Measurements from ENCODE around the gene RAPGEFL1. TPM values are rescaled to one million over a fixed set of nuclear protein-coding genes. Genes with fewer than 3 reads are reported as not detected.

Gene RAPGEFL1
- total and polyA plus RNA-seq, 2 donors from 2014 or later: 0.99 to 4.3 TPM

DNA sequence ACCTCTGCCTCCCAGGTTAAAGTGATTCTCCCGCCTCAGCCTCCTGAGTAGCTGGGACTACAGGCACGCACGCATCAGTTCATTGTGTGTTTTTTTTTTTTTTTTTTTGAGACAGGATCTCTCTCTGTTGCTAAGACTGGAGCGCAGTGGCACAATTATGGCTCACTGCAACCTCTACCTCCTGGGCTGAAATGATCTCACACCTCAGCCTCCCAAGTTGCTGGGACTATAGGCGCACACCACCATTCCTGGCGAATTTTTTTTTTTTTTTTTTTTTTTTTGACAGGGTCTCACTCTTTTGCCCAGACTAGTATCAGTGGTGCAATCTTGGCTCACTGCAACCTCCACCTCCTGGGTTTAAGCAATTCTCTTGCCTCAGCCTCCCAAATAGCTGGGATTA lies 17.8 kb upstream of the RAPGEFL1 start:
- Histone ChIP-seq H3K9ac (ENCODE audit: low read length in 3 of 3) (no peak overlapping the region), H3K36me3 (ENCODE audit: control insufficient read depth in 2 of 3, insufficient read depth in 3 of 3, low read length in 3 of 3) (peaks cover 2 to 30% (median 22%) of the 10 kb centered on the region in 3 donors), H3K27ac (ENCODE audit: low read depth in 2 of 2, low read length in 2 of 2) (no peak overlapping the region), H3K4me1 (ENCODE audit: control insufficient read depth in 2 of 3, insufficient read depth in 2 of 3, low read depth in 1 of 3, low read length in 3 of 3) (peaks cover 0 to 5% (median 0%) of the 10 kb centered on the region in 3 donors), H3K27me3 (ENCODE audit: control insufficient read depth, insufficient read depth, low read length) (no peaks in the 10 kb centered on the region), H3K9me3 (ENCODE audit: control insufficient read depth in 2 of 3, insufficient read depth in 1 of 3, low read length in 3 of 3) (no peaks in the 10 kb centered on the region), H3K4me3 (ENCODE audit: low read length in 3 of 3) (no peak overlapping the region)
- DNase-seq (no peak), FAIRE-seq (no peak)
- TF ChIP-seq CTCF (IDR thresholded peaks at IDR 0.05; ENCODE audit: borderline replicate concordance, extremely low read depth, insufficient read depth): no peak
- intact Hi-C loops (cut with DNase I): no loop called here

- Histone ChIP-seq H3K27me3 (ENCODE audit: control insufficient read depth, insufficient read depth, low read length) (no peaks in the 10 kb centered on the region), H3K9ac (ENCODE audit: low read length in 3 of 3) (peak overlapping the region in 1 of 3 donors; percentile 9), H3K4me1 (ENCODE audit: control insufficient read depth in 2 of 3, insufficient read depth in 2 of 3, low read depth in 1 of 3, low read length in 3 of 3) (peaks cover 0 to 3% (median 0%) of the 10 kb centered on the region in 3 donors), H3K4me3 (ENCODE audit: low read length in 3 of 3) (no peak overlapping the region), H3K36me3 (ENCODE audit: control insufficient read depth in 2 of 3, insufficient read depth in 3 of 3, low read length in 3 of 3) (peaks cover 16 to 57% (median 46%) of the 10 kb centered on the region in 3 donors), H3K27ac (ENCODE audit: low read depth in 2 of 2, low read length in 2 of 2) (peak overlapping the region; percentile 25 to 61), H3K9me3 (ENCODE audit: control insufficient read depth in 2 of 3, insufficient read depth in 1 of 3, low read length in 3 of 3) (no peaks in the 10 kb centered on the region)
- TF ChIP-seq CTCF (IDR thresholded peaks at IDR 0.05; ENCODE audit: borderline replicate concordance, extremely low read depth, insufficient read depth): no peak
- FAIRE-seq: no peak
- intact Hi-C loops (cut with DNase I): loop anchor here (10.0 kb wide), 1 partner anchor 153 kb away; the partner anchor contains the start of gene CSF3
- DNase-seq: no peak
These were observed 9.5 kb upstream of the RAPGEFL1 start for GRCh38 chr17:40167685-40168261.

- intact Hi-C loops (cut with DNase I): loop anchor here (10.0 kb wide), 1 partner anchor 154 kb away; the partner anchor contains the start of gene CSF3
- Histone ChIP-seq H3K27ac (ENCODE audit: low read depth in 2 of 2, low read length in 2 of 2) (peak overlapping the region; percentile 25 to 34), H3K9me3 (ENCODE audit: control insufficient read depth in 2 of 3, insufficient read depth in 1 of 3, low read length in 3 of 3) (no peaks in the 10 kb centered on the region), H3K4me3 (ENCODE audit: low read length in 3 of 3) (no peak overlapping the region), H3K36me3 (ENCODE audit: control insufficient read depth in 2 of 3, insufficient read depth in 3 of 3, low read length in 3 of 3) (peaks cover 16 to 52% (median 46%) of the 10 kb centered on the region in 3 donors), H3K9ac (ENCODE audit: low read length in 3 of 3) (peak overlapping the region in 1 of 3 donors; percentile 9), H3K27me3 (ENCODE audit: control insufficient read depth, insufficient read depth, low read length) (no peaks in the 10 kb centered on the region), H3K4me1 (ENCODE audit: control insufficient read depth in 2 of 3, insufficient read depth in 2 of 3, low read depth in 1 of 3, low read length in 3 of 3) (peaks cover 0 to 3% (median 0%) of the 10 kb centered on the region in 3 donors)
- peak in 3 of 5 donors; percentile 42 to 86 (median 83) for DNase-seq
- peak; percentile 84 for TF ChIP-seq CTCF (IDR thresholded peaks at IDR 0.05; ENCODE audit: borderline replicate concordance, extremely low read depth, insufficient read depth)
- no peak for FAIRE-seq
These were observed 8.9 kb upstream of the RAPGEFL1 start for GRCh38 chr17:40168262-40168832.
